ENCODE measurements around the gene ZNF180.
A peak's percentile ranks its signal among the peaks of the same experiment; 100 is the strongest.
"Not testable (repeated sequence)": the region's sequence is repeated elsewhere in the genome, so short reads cannot be mapped to it uniquely, and the experiment has no call there.

Gene ZNF180

GRCh38 chr19:44539991-44540390, 39.7 kb upstream of the ZNF180 start:
- no peak for TF ChIP-seq CTCF (IDR thresholded peaks at IDR 0.05; ENCODE audit: low read length, missing control alignments)
- no peak for DNase-seq (ENCODE audit: low read depth)
- H3K4me3 ChIP-seq (replicated peaks; ENCODE audit: low read depth, low read length): no peak overlapping the region

- H3K4me3 ChIP-seq (replicated peaks; ENCODE audit: low read depth, low read length): no peak overlapping the region
- TF ChIP-seq CTCF (IDR thresholded peaks at IDR 0.05; ENCODE audit: low read length, missing control alignments): no peak
- no peak for DNase-seq (ENCODE audit: low read depth)
Observed at GRCh38 chr19:44539236-44539826, 39.0 kb upstream of the ZNF180 start.

GRCh38 chr19:44535361-44535760, 35.0 kb upstream of the ZNF180 start:
- not testable (repeated sequence) for H3K4me3 ChIP-seq (replicated peaks; ENCODE audit: low read depth, low read length); DNase-seq (ENCODE audit: low read depth)

GRCh38 chr19:44532819-44533218, 32.5 kb upstream of the ZNF180 start:
- TF ChIP-seq CTCF (IDR thresholded peaks at IDR 0.05; ENCODE audit: low read length, missing control alignments): no peak
- H3K4me3 ChIP-seq (replicated peaks; ENCODE audit: low read depth, low read length): no peak overlapping the region
- DNase-seq (ENCODE audit: low read depth): no peak

GRCh38 chr19:44530777-44531176, 30.5 kb upstream of the ZNF180 start:
- TF ChIP-seq CTCF (IDR thresholded peaks at IDR 0.05; ENCODE audit: low read length, missing control alignments): no peak
- peak; percentile 55 for DNase-seq (ENCODE audit: low read depth)

GRCh38 chr19:44529536-44529935, 29.2 kb upstream of the ZNF180 start, which contains the start of gene CEACAM20:
Gene CEACAM20 (minus strand): TSS chr19:44529675. CDS start chr19:44529509, 166 bp downstream.
- DNase-seq (ENCODE audit: low read depth): no peak
- TF ChIP-seq CTCF (IDR thresholded peaks at IDR 0.05; ENCODE audit: low read length, missing control alignments): no peak
- H3K4me3 ChIP-seq (replicated peaks; ENCODE audit: low read depth, low read length): no peak within 1 kb of the TSS

More at GRCh38 chr19:44530777-44531176, 30.5 kb upstream of the ZNF180 start:
- no peak overlapping the region for H3K4me3 ChIP-seq (replicated peaks; ENCODE audit: low read depth, low read length)

- TF ChIP-seq CTCF (IDR thresholded peaks at IDR 0.05; ENCODE audit: low read length, missing control alignments): no peak
Observed at GRCh38 chr19:44527554-44527953, 27.2 kb upstream of the ZNF180 start.

More at GRCh38 chr19:44527554-44527953, 27.2 kb upstream of the ZNF180 start:
- no peak overlapping the region for H3K4me3 ChIP-seq (replicated peaks; ENCODE audit: low read depth, low read length)
- DNase-seq (ENCODE audit: low read depth): no peak
